B cell (primary cell): ENCODE data around the gene SLC2A5.

Experiments
- CTCF ChIP-seq: fragments of 200-600 bp; IDR thresholded peaks from one replicate; pipeline ENCODE4 v1.8.0; 2022; ENCODE audit warnings: antibody characterized with exemption, mild to moderate bottlenecking
- EZH2 ChIP-seq: IDR thresholded peaks from 2 replicates; pipeline ENCODE4 v1.6.1; 2012; ENCODE audit warnings: borderline replicate concordance, low read depth, mild to moderate bottlenecking, moderate library complexity, low read length; ENCODE audit not compliant: insufficient read depth, poor library complexity, severe bottlenecking

- TF ChIP-seq CTCF (no peak), EZH2 (no peak)
Measured at GRCh38 chr1:9031484-9032259, 37.8 kb downstream of the SLC2A5 start.
